Inflammatory macrophage treated with lipopolysaccharide for 1 hour (primary cell): ENCODE results near the gene NPIPA7.
"Not testable (repeated sequence)": the region's sequence is repeated elsewhere in the genome, so short reads cannot be mapped to it uniquely, and the experiment has no call there.

Source experiments
- DNase-seq, 2 donors: peaks; one replicate each; pipeline ENCODE4 v3.0.0-alpha.2; 2020 to 2022

Gene NPIPA7

DNA sequence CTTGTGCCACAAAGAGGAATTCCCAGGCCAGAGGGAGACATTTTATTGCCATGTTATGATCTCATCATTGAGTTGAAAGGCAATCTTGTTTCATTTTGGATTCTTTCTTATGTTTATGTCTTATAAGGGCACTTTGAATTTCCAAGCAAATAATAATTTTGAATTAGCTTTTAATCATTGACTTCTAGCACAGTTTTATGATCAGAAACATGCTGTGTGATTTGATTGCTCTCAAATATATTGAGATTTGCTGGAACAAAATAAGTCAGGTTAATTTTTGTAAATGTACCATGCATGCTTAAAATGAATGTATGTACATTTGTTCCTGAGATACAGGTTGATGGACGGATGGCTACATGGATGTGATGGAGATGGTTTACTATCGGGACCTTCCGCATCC is at the start of gene NPIPA7:
NPIPA7 (plus strand) TSS at position 301 of the 400 bp plus-strand sequence. CDS start 105 bp downstream, outside the sequence.
- DNase-seq, result not testable (repeated sequence)

DNA sequence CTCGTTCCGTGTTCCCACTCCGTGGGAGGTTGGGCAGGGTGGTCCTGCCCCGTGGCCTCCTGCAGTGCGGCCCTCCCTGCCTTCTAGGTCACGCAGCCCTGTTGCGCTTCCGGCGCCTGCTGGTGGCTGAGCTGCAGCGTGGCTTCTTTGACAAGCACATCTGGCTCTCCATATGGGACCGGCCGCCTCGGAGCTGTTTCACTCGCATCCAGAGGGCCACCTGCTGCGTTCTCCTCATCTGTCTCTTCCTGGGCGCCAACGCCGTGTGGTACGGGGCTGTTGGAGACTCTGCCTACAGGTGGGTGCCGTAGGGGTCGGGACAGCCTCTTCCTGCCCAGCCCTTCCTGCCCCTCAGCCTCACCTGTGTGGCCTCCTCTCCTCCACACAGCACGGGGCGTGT is 47.5 kb upstream of the NPIPA7 start:
- not testable (repeated sequence) for DNase-seq

DNA sequence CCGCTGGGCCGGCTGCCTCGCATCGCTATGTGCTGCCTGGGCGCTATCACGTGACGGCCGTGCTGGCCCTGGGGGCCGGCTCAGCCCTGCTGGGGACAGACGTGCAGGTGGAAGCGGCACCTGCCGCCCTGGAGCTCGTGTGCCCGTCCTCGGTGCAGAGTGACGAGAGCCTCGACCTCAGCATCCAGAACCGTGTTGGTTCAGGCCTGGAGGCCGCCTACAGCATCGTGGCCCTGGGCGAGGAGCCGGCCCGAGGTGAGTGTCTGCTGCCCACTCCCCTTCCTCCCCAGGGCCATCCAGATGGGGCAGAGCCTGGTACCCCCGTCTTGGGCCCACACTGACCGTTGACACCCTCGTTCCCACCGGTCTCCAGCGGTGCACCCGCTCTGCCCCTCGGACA is 21.4 kb upstream of the NPIPA7 start:
- not testable (repeated sequence) for DNase-seq

DNA sequence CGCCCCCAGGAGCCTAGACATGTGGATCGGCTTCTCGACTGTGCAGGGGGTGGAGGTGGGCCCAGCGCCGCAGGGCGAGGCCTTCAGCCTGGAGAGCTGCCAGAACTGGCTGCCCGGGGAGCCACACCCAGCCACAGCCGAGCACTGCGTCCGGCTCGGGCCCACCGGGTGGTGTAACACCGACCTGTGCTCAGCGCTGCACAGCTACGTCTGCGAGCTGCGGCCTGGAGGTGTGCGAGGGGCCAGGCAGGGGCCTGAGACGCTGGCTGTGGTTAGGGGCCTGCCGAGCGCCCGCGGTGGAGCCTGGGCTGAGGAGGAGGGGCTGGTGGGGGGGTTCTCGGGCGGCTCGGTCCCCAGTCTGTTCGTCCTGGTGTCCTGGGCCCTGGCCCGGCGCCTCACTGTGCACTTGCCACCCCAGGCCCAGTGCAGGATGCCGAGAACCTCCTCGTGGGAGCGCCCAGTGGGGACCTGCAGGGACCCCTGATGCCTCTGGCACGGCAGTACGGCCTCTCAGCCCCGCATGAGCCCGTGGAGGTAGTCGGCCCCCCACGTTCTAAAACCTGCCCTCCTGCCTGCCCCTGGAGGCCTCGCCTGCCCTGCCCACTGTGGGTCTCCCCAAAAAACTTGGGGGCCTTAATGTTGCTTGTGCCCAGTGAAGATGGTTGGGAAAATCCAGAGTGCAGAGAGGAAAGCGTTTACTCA is 20.2 kb upstream of the NPIPA7 start:
- not testable (repeated sequence) for DNase-seq

DNA sequence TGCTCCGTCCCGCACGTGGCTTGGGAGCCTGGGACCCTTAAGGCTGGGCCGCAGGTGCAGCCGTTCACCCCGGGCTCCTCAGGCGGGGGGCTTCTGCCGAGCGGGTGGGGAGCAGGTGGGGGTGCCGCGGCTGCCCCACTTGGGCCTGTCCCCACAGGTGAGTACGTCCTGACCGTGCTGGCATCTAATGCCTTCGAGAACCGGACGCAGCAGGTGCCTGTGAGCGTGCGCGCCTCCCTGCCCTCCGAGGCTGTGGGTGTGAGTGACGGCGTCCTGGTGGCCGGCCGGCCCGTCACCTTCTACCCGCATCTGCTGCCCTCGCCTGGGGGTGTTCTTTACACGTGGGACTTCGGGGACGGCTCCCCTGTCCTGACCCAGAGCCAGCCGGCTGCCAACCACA is 15.3 kb upstream of the NPIPA7 start:
- not testable (repeated sequence) for DNase-seq

DNA sequence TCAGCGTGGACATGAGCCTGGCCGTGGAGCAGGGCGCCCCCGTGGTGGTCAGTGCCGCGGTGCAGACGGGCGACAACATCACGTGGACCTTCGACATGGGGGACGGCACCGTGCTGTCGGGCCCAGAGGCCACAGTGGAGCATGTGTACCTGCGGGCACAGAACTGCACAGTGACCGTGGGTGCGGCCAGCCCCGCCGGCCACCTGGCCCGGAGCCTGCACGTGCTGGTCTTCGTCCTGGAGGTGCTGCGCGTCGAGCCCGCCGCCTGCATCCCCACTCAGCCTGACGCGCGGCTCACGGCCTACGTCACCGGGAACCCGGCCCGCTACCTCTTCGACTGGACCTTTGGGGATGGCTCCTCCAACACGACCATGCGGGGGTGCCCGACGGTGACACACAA is 14.8 kb upstream of the NPIPA7 start:
- not testable (repeated sequence) for DNase-seq

DNA sequence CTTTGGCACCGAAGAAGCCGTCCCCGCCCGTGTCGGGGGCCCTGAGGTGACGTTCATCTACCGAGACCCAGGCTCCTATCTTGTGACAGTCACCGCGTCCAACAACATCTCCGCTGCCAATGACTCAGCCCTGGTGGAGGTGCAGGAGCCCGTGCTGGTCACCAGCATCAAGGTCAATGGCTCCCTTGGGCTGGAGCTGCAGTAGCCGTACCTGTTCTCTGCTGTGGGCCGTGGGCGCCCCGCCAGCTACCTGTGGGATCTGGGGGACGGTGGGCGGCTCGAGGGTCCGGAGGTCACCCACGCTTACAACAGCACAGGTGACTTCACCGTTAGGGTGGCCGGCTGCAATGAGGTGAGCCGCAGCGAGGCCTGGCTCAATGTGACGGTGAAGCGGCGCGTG is 14.2 kb upstream of the NPIPA7 start:
- not testable (repeated sequence) for DNase-seq

DNA sequence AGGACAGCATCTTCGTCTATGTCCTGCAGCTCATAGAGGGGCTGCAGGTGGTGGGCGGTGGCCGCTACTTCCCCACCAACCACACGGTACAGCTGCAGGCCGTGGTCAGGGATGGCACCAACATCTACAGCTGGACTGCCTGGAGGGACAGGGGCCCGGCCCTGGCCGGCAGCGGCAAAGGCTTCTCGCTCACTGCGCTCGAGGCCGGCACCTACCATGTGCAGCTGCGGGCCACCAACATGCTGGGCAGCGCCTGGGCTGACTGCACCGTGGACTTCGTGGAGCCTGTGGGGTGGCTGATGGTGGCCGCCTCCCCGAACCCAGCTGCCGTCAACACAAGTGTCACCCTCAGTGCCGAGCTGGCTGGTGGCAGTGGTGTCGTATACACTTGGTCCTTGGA is 13.6 kb upstream of the NPIPA7 start:
- DNase-seq, result not testable (repeated sequence)

DNA sequence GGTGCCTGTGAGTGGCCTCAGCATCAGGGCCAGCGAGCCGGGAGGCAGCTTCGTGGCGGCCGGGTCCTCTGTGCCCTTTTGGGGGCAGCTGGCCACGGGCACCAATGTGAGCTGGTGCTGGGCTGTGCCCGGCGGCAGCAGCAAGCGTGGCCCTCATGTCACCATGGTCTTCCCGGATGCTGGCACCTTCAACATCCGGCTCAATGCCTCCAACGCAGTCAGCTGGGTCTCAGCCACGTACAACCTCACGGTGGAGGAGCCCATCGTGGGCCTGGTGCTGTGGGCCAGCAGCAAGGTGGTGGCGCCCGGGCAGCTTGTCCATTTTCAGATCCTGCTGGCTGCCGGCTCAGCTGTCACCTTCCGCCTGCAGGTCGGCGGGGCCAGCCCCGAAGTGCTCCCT is 13.1 kb upstream of the NPIPA7 start:
- not testable (repeated sequence) for DNase-seq

DNA sequence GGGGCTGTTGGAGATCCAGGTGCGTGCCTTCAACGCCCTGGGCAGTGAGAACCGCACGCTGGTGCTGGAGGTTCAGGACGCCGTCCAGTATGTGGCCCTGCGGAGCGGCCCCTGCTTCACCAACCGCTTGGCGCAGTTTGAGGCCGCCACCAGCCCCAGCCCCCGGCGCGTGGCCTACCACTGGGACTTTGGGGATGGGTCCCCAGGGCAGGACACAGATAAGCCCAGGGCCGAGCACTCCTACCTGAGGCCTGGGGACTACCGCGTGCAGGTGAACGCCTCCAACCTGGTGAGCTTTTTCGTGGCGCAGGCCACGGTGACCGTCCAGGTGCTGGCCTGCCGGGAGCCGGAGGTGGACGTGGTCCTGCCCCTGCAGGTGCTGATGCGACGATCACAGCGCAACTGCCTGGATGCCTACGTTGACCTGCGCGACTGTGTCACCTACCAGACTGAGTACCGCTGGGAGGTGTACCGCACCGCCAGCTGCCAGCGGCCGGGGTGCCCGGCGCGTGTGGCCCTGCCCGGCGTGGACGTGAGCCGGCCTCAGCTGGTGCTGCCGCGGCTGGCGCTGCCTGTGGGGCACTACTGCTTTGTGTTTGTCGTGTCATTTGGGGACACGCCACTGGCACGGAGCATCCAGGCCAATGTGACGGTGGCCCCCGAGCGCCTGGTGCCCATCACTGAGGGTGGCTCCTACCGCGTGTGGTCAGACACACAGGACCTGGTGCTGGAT is 12.2 kb upstream of the NPIPA7 start:
- not testable (repeated sequence) for DNase-seq

DNA sequence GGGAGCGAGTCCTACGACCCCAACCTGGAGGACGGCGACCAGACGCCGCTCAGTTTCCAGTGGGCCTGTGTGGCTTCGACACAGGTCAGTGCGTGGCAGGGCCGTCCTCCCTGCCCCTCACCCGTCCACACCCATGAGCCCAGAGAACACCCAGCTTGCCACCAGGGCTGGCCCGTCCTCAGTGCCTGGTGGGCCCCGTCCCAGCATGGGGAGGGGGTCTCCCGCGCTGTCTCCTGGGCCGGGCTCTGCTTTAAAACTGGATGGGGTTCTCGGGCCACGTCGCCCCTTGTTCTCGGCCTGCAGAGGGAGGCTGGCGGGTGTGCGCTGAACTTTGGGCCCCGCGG is 11.7 kb upstream of the NPIPA7 start:
- not testable (repeated sequence) for DNase-seq

DNA sequence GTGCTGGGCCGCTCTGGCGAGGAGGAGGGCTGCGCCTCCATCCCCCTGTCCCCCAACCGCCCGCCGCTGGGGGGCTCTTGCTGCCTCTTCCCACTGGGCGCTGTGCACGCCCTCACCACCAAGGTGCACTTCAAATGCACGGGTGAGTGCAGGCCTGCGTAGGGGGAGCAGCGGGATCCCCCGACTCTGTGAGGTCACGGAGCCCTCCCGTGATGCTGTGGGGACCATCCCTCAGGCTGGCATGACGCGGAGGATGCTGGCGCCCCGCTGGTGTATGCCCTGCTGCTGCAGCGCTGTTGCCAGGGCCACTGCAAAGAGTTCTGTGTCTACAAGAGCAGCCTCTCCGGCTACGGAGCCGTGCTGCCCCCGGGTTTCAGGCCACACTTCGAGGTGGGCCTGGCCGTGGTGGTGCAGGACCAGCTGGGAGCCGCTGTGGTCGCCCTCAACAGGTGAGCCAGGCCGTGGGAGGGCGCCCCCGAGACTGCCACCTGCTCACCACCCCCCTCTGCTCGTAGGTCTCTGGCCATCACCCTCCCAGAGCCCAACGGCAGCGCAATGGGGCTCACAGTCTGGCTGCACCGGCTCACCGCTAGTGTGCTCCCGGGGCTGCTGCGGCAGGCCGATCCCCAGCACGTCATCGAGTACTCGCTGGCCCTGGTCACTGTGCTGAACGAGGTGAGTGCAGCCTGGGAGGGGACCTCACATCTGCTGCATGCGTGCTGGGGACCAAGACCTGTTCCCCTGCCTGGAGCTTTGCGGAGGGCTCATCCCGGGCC is 9.7 kb upstream of the NPIPA7 start:
- not testable (repeated sequence) for DNase-seq

DNA sequence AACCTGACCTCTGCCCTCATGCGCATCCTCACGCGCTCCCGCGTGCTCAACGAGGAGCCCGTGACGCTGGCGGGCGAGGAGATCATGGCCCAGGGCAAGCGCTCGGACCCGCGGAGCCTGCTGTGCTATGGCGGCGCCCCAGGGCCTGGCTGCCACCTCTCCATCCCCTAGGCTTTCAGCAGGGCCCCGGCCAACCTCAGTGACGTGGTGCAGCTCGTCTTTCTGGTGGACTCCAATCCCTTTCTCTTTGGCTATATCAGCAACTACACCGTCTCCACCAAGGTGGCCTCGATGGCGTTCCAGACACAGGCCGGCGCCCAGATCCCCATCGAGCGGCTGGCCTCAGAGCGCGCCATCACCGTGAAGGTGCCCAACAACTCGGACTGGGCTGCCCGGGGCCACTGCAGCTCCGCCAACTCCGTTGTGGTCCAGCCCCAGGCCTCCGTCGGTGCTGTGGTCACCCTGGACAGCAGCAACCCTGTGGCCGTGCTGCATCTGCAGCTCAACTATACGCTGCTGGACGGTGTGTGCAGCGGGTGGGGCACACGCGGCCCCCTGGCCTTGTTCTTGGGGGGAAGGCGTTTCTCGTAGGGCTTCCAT is 7.7 kb upstream of the NPIPA7 start:
- not testable (repeated sequence) for DNase-seq

DNA sequence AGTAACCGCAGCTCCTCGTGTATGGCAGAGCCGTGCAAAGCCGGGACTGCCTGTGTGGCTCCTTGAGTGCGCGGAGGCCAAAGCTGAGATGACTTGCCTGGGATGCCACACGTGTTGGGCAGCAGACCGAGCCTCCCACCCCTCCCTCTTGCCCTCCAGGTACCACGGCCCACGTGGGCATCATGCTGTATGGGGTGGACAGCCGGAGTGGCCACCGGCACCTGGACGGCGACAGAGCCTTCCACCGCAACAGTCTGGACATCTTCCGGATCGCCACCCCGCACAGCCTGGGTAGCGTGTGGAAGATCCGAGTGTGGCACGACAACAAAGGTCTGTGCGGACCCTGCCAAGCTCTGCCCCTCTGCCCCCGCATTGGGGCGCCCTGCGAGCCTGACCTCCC is 4.7 kb upstream of the NPIPA7 start:
- DNase-seq, result not testable (repeated sequence)

DNA sequence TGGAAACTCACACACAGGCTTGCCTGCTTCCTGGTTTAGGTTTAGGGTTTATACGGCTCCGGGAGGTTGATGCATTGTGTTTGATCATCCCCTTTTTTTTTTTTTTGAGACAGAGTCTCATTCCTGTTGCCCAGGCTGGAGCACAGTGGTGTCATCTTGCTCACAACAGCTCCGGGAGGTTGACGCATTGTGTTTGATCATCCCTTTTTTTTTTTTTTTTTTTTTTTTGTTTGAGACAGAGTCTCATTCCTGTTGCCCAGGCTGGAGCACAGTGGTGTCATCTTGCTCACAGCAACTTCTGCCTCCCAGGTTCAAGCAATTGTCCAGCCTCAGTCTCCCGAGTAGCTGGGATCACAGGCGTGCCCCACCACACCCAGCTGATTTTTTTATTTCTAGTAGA is 20.7 kb downstream of the NPIPA7 start:
- DNase-seq, result not testable (repeated sequence)

DNA sequence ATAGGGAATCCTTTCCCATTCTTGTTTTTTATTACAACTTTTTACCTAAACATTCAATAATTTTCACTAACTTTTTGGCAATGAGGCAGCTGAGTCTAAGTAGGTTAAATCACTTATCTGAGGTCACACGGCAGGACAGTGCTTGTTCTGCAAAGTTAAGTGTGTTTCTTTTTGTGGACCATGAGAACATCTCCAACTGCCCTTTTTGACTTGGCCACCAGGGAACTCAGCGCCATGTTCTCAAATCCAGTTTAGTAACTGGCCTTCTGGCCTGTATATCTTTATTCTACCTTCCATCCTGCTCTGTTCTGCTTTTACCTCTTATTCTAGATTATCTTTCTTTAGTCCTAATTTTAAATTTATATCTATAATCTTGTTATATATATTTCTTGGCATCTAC is 23.4 kb downstream of the NPIPA7 start:
- not testable (repeated sequence) for DNase-seq

DNA sequence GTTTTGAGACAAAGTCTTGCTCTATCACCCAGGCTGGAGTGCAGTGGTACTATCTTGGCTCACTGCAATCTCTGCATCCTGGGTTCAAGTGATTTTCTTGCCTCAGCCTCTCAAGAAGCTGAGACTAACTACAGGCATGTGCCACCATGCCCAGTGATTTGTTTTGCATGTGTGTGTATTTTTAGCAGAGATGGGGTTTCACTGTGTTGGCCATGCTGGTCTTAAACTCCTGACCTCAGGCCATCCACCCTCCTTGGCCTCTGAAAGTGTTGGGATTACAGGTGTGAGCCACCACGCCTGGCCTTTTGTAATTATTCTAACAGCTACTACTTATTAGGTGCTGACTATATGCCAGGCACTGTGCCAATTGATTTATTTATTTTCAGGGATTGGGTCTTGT is 25.3 kb downstream of the NPIPA7 start:
- not testable (repeated sequence) for DNase-seq

DNA sequence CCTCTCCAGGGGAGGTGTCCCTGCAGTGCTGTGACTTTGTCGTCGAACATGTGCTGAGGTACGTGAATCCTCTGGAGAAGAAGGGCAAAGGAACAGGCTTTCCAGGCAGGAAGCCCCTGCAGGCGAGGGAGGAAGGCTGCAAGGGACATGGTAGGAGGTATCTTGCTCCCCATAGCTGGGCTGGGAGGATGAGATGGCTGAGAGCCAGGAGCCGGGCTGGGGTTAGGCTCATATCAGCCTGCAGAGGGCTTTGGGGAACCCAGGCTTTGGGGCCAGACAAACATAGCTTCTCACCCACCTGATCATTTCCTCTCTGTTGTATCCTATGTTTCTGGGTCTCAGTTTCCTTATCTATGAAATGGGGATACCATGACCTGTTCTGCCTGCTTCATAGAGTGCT is 26.5 kb downstream of the NPIPA7 start:
- not testable (repeated sequence) for DNase-seq

DNA sequence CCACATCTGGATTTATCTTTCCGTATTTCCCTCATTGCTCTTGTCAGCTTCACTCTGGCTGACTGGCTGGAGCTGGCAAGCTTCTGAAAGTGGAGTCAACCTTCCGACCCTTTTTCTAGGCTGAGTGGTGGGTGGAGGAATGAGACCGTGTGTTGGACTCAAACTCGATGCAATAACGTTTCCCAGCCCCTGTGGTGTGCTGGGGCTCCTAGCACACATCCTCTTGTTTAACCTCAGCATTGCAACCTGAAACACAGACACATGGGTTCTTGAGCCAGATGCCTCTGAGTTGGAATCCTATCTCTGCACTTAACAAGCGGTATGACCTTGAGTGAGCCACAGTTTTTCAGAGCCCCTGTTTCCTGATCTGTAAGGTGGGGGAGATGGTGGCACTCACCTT is 29.5 kb downstream of the NPIPA7 start:
- not testable (repeated sequence) for DNase-seq

DNA sequence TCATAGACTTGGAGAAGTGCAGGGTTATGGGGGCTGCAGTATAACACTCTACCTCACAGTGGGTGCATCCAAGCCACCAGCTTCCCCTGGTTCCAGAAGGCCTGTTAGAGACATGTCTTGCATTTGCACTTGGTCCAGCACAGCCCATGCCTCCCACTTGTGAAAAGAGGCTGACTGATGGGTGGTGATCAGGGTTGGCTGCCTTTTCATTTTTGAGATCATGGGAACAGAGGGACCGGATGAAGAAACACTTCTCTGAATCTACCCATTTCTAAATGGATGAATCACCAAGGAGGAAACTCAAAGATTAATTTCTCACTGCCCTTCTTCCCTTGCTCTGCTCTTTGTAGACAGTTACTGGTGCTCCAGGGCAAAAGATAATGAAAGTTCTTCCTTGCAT is 34.8 kb downstream of the NPIPA7 start:
- DNase-seq, result not testable (repeated sequence)

DNA sequence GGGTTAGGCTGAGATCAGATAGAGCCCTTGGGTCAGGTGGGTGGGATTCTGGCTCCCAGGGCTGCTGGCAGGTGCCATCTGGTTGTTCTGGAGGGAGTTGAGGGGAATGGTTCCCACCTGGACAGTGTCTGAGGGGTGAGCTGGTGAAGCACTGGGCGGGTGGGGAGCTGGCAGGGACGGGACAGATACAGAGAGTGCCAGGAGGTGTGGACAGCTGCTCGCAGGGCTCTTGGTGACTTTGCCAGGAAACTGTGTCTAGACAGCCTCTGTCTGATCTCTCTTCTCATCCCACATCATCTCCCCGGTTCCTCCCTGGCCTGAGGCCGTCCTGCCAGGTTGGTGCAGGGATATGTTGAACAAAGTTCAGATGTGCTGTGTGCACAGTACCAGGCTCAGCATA is 38.1 kb downstream of the NPIPA7 start:
- not testable (repeated sequence) for DNase-seq

DNA sequence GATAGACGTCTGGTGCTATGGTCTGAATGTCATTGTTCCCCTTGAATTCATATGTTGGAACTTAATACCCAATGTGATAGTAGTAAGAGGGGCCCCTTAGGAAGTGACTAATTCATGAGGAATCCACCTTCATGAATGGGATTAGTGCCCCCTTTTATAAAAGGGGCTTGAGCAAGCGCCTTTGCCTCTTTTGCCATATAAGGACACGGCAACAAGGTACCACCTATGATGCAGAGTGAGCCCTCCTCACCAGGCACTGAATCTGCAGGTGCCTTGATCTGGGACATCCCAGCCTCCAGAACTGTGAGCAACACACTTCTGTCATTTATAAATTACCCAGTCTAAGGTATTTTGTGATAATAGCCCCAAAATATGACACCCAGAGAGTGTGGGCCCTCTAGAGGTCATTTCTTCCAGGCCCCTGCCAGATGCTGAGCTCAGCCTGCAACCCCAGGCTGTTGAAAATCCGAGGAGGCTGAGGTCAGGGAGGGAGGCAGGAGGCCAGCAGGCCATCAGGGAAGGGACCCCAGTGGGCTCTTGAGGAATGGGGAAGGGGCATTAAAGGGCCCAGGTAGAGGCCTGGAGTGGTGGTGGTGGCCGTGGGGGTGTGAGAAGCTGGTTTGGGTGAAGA is 39.1 kb downstream of the NPIPA7 start:
- not testable (repeated sequence) for DNase-seq

DNA sequence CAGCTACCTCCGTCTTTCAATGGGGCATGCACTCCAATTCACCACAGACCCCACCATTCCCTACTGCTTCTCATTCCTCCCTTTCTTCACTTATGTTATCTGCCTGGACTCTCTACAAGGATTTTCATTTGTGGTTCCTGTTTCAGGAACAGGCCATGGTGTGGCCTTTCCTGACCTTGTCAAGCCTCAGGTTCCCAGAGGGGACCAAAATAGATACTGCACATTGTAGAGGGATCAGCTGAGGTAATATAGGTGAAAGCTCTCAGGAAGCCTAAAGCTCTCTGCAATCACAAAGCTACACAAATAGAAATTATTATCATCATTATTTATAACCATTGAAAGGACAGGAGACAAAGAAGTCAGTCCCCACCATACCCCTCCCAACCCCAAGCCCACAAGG is 41.6 kb downstream of the NPIPA7 start:
- DNase-seq, result not testable (repeated sequence)
